Stimulated activated CD4-positive, alpha-beta T cell treated with anti-CD3 and anti-CD28 coated beads, Interleukin-2, amount 100 ng/mL, for 24 hours (primary cell): ENCODE results near the gene MRPL36.
"Not testable (repeated sequence)": the region's sequence is repeated elsewhere in the genome, so short reads cannot be mapped to it uniquely, and the experiment has no call there.

ENCODE experiments used
- DNase-seq, 2 donors: peaks; one replicate each; pipeline ENCODE4 v3.0.0-alpha.2; 2020

MRPL36 gene

GRCh38 chr5:1795506-1795905, 4.1 kb downstream of the MRPL36 start:
- no peak for DNase-seq

- DNase-seq, result no peak
Observed at GRCh38 chr5:1794901-1795290, 4.7 kb downstream of the MRPL36 start.

GRCh38 chr5:1793966-1794900, 5.4 kb downstream of the MRPL36 start:
- DNase-seq, result no peak

GRCh38 chr5:1793301-1793740, 6.3 kb downstream of the MRPL36 start:
- peak; percentile 57 for DNase-seq

GRCh38 chr5:1792842-1793266, 6.8 kb downstream of the MRPL36 start:
- DNase-seq, result peak; percentile 68 to 78

- DNase-seq, result no peak
Observed at GRCh38 chr5:1791176-1791575, 8.5 kb downstream of the MRPL36 start.

GRCh38 chr5:1789834-1790471, 9.7 kb downstream of the MRPL36 start:
- DNase-seq, result no peak

- DNase-seq, result not testable (repeated sequence)
Observed at GRCh38 chr5:1789438-1789833, 10.2 kb downstream of the MRPL36 start.

- no peak for DNase-seq
Observed at GRCh38 chr5:1788828-1789227, 10.8 kb downstream of the MRPL36 start.

GRCh38 chr5:1788200-1788599, 11.4 kb downstream of the MRPL36 start:
- DNase-seq, result no peak

GRCh38 chr5:1787472-1788047, 12.1 kb downstream of the MRPL36 start:
- DNase-seq, result no peak

- DNase-seq, result no peak
Observed at GRCh38 chr5:1786621-1787471, 12.8 kb downstream of the MRPL36 start.

GRCh38 chr5:1785984-1786383, 13.7 kb downstream of the MRPL36 start:
- DNase-seq, result no peak

- no peak for DNase-seq
Observed at GRCh38 chr5:1785062-1785461, 14.6 kb downstream of the MRPL36 start.

- no peak for DNase-seq
Observed at GRCh38 chr5:1784197-1785050, 15.2 kb downstream of the MRPL36 start.

- no peak for DNase-seq
Observed at GRCh38 chr5:1783216-1783554, 16.5 kb downstream of the MRPL36 start.

GRCh38 chr5:1782385-1783215, 17.0 kb downstream of the MRPL36 start:
- DNase-seq, result no peak

GRCh38 chr5:1781726-1782384, 17.8 kb downstream of the MRPL36 start:
- no peak for DNase-seq

GRCh38 chr5:1781107-1781506, 18.5 kb downstream of the MRPL36 start:
- no peak for DNase-seq

- DNase-seq, result no peak
Observed at GRCh38 chr5:1780614-1780930, 19.1 kb downstream of the MRPL36 start.
